Neural cell (in vitro differentiated cells): ENCODE measurements around the gene ZNF862.

ENCODE experiments used
- EZH2 ChIP-seq: fragments of 200-600, 300-800 bp; shearing (Covaris generic), sonication (generic); IDR thresholded peaks from 2 replicates; pipeline ENCODE4 v1.6.1; 2014; ENCODE audit warnings: antibody characterized with exemption, low read length, borderline replicate concordance, mild to moderate bottlenecking; ENCODE audit not compliant: insufficient read depth, poor library complexity, severe bottlenecking
- TAF1 ChIP-seq: IDR thresholded peaks from 2 replicates; pipeline ENCODE4 v1.6.1; 2012; ENCODE audit warnings: low read depth
- TF ChIP-seq, protein P1 (sequence below): fragments of 450-650 bp; IDR thresholded peaks from 2 replicates; pipeline ENCODE4 v1.5.1; 2014; ENCODE audit warnings: antibody characterized with exemption, mild to moderate bottlenecking, moderate library complexity; ENCODE audit not compliant: poor library complexity, severe bottlenecking

GRCh38 chr7:149806726-149807125 lies 31.4 kb upstream of the ZNF862 start:
- TF ChIP-seq EZH2: no peak
- TF ChIP-seq, protein P1, sequence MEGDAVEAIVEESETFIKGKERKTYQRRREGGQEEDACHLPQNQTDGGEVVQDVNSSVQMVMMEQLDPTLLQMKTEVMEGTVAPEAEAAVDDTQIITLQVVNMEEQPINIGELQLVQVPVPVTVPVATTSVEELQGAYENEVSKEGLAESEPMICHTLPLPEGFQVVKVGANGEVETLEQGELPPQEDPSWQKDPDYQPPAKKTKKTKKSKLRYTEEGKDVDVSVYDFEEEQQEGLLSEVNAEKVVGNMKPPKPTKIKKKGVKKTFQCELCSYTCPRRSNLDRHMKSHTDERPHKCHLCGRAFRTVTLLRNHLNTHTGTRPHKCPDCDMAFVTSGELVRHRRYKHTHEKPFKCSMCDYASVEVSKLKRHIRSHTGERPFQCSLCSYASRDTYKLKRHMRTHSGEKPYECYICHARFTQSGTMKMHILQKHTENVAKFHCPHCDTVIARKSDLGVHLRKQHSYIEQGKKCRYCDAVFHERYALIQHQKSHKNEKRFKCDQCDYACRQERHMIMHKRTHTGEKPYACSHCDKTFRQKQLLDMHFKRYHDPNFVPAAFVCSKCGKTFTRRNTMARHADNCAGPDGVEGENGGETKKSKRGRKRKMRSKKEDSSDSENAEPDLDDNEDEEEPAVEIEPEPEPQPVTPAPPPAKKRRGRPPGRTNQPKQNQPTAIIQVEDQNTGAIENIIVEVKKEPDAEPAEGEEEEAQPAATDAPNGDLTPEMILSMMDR: no peak
- no peak for TF ChIP-seq TAF1
